A549 (cell line): ENCODE results near the gene PEPD.

Experiments used
- CEBPB ChIP-seq, 2 experiments: fragments of >200 bp in 1 of 2; sonication (Bioruptor Twin) in 1 of 2; formaldehyde crosslinking in 1 of 2; IDR thresholded peaks; 2 replicates each; pipeline ENCODE4 v1.6.1; 2012 to 2016
- CTCF ChIP-seq: fragments of >200 bp; sonication (Bioruptor Twin); formaldehyde crosslinking; IDR thresholded peaks from 3 replicates; pipeline ENCODE4 v1.5.1; 2016
- JUNB ChIP-seq: fragments of >200 bp; sonication (Bioruptor Twin); formaldehyde crosslinking; IDR thresholded peaks from 2 replicates; pipeline ENCODE4 v1.6.1; 2016
- MAX ChIP-seq: IDR thresholded peaks from 2 replicates; pipeline ENCODE4 v1.6.1; 2012
- NR3C1 ChIP-seq: fragments of >200 bp; sonication (Bioruptor Twin); formaldehyde crosslinking; IDR thresholded peaks from 3 replicates; pipeline ENCODE4 v1.6.1; 2017
- POLR2A ChIP-seq: IDR thresholded peaks from 2 replicates; pipeline ENCODE4 v1.6.1; 2012; ENCODE audit warnings: mild to moderate bottlenecking, low read length
- POLR2AphosphoS2 ChIP-seq: conservative IDR thresholded peaks from 2 replicates; pipeline ENCODE4 v1.6.1; 2012; ENCODE audit warnings: low read length, improper control_type of control experiment, inconsistent platforms
- ZFP36 ChIP-seq: fragments of 450-650 bp; IDR thresholded peaks from 2 replicates; pipeline ENCODE4 v1.6.1; 2014; ENCODE audit warnings: borderline replicate concordance; ENCODE audit not compliant: partially characterized antibody
- ZNF302 ChIP-seq: fragments of 250-450 bp; sonication (Bioruptor Pico); IDR thresholded peaks from 2 replicates; pipeline ENCODE4 v1.9.0; 2021; ENCODE audit warnings: inconsistent platforms, mild to moderate bottlenecking, moderate library complexity

GRCh38 chr19:33502521-33502920, 19.1 kb downstream of the PEPD start:
- TF ChIP-seq POLR2A (no peak), POLR2AphosphoS2 (no peak), CEBPB (IDR thresholded peaks at IDR 0.05) (no peak), CTCF (no peak), JUNB (no peak), NR3C1 (no peak), MAX (no peak), ZNF302 (no peak), ZFP36 (no peak)
